ENCODE data around the gene TLCD5. TPM values are rescaled to one million over a fixed set of nuclear protein-coding genes. Genes with fewer than 3 reads are reported as not detected.
A peak's percentile ranks its signal among the peaks of the same experiment; 100 is the strongest.

TLCD5 gene
- total and polyA plus RNA-seq, 2 donors (not counting 1 experiment from before 2014, with no cell fraction given) = 13.2 to 17.0 TPM

DNA sequence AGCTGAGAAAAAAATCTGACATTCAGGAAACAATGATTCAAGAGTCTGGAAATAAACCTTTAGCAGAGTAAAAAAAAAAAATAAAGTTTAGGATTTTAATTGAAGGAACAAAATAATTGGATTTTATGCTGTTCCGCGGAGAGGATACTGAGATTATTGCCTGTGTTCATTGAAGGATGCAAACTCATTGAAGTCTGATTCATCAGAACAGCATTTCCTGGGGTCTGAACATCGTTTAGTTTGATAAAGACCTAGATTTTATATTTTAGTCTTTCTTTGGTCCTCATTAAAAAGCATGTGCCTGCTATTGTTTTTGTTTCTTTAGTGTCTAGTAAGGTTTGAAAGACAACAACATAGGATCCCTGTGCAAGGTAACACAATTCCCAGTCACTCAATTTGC is 4.5 kb downstream of the TLCD5 start:
- no peaks in the 10 kb centered on the region for H3K9me3 ChIP-seq (ENCODE audit: control insufficient read depth, insufficient read depth, low read depth, low read length)
- H3K36me3 ChIP-seq (ENCODE audit: control insufficient read depth, insufficient read depth, low read length) = peaks cover 7% of the 10 kb centered on the region
- no peak overlapping the region for H3K9ac ChIP-seq (ENCODE audit: insufficient read depth, low read length)
- no peak for TF ChIP-seq EZH2 (IDR thresholded peaks at IDR 0.05; ENCODE audit: low read length, missing control alignments)
- TF ChIP-seq, protein P1, sequence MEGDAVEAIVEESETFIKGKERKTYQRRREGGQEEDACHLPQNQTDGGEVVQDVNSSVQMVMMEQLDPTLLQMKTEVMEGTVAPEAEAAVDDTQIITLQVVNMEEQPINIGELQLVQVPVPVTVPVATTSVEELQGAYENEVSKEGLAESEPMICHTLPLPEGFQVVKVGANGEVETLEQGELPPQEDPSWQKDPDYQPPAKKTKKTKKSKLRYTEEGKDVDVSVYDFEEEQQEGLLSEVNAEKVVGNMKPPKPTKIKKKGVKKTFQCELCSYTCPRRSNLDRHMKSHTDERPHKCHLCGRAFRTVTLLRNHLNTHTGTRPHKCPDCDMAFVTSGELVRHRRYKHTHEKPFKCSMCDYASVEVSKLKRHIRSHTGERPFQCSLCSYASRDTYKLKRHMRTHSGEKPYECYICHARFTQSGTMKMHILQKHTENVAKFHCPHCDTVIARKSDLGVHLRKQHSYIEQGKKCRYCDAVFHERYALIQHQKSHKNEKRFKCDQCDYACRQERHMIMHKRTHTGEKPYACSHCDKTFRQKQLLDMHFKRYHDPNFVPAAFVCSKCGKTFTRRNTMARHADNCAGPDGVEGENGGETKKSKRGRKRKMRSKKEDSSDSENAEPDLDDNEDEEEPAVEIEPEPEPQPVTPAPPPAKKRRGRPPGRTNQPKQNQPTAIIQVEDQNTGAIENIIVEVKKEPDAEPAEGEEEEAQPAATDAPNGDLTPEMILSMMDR (conservative IDR thresholded peaks at IDR 0.05 in 1 of 2, IDR thresholded peaks at IDR 0.05 in 1 of 2; ENCODE audit: low read depth in 1 of 2, low read length in 2 of 2) = no peak
- H2AFZ ChIP-seq (ENCODE audit: low read length) = no peak overlapping the region
- no peak overlapping the region for H3K27ac ChIP-seq (ENCODE audit: insufficient read depth, low read length)
- H3K4me3 ChIP-seq (replicated peaks in 1 of 4; ENCODE audit: control extremely low read depth in 1 of 4, insufficient read depth in 1 of 4, low read depth in 3 of 4, low read length in 4 of 4) = no peak overlapping the region
- peak in 1 of 2 donors; percentile 59 for DNase-seq (ENCODE audit: low read depth in 2 of 2)
- no peaks in the 10 kb centered on the region for H3K27me3 ChIP-seq (ENCODE audit: control insufficient read depth, insufficient read depth, low read length)
- H3K4me2 ChIP-seq (ENCODE audit: extremely low read depth, insufficient read depth, low read length) = no peak overlapping the region
- H3K4me1 ChIP-seq (ENCODE audit: control insufficient read depth, extremely low read depth, insufficient read depth, low read length) = peaks cover 34% of the 10 kb centered on the region
- peaks cover 19% of the 10 kb centered on the region for H3K79me2 ChIP-seq (ENCODE audit: control insufficient read depth, insufficient read depth, low read length)
- no peaks in the 10 kb centered on the region for H4K20me1 ChIP-seq (ENCODE audit: control insufficient read depth, extremely low read depth, insufficient read depth, low read length)

DNA sequence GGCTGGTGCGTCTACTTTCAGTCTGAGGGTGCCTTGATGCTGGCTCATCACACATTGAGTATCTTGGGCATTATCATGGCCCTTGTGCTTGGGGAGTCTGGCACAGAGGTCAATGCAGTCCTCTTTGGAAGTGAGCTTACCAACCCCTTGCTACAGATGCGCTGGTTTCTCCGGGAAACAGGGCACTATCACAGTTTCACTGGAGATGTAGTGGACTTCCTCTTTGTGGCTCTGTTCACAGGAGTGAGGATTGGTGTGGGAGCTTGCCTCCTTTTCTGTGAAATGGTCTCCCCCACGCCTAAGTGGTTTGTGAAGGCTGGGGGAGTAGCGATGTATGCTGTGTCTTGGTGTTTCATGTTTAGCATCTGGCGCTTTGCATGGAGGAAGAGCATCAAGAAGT is 4.9 kb downstream of the TLCD5 start:
- TF ChIP-seq, protein P1 (conservative IDR thresholded peaks at IDR 0.05 in 1 of 2, IDR thresholded peaks at IDR 0.05 in 1 of 2; ENCODE audit: low read depth in 1 of 2, low read length in 2 of 2) = no peak
- no peak for TF ChIP-seq EZH2 (IDR thresholded peaks at IDR 0.05; ENCODE audit: low read length, missing control alignments)
- no peaks in the 10 kb centered on the region for H3K9me3 ChIP-seq (ENCODE audit: control insufficient read depth, insufficient read depth, low read depth, low read length)
- H2AFZ ChIP-seq (ENCODE audit: low read length) = no peak overlapping the region

DNA sequence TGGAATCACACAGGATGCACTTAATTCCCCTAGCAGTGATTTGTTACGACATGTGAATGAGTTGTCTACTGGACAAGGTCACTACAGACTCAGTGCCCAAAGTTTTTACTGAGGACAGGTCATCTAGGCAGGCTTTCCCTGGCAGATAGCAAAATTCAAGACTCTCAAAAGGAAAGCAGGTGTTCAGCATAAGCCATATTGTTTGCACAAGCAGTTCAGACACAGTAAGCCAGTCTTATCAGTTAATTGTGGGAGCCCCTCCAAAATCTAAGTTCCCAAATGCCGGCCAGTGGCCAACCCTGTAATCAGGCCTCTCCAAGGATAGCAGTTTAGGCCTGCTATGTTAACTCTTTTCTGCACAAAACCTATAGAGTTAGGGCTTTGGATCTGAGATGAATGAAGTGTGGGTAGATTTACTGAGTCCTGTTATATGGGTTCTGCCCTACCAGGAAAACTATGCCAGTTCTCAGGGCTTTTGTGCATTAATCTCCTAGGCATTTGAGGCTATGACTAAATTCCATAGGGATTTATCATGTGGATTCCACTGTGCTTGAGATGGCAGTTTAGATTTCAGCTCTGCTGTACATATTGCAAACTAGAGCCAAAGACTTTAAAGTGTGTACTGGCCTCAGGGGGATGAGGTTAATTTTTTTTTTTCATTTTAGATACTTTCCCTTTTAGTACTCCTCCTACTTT is 6.3 kb downstream of the TLCD5 start:
- Histone ChIP-seq H3K9me3 (ENCODE audit: control insufficient read depth, insufficient read depth, low read depth, low read length) (no peaks in the 10 kb centered on the region), H3K4me3 (replicated peaks in 1 of 4; ENCODE audit: control extremely low read depth in 1 of 4, insufficient read depth in 1 of 4, low read depth in 3 of 4, low read length in 4 of 4) (peak overlapping the region in 1 of 4 experiments; percentile 3), H3K9ac (ENCODE audit: insufficient read depth, low read length) (no peak overlapping the region), H3K79me2 (ENCODE audit: control insufficient read depth, insufficient read depth, low read length) (peaks cover 17% of the 10 kb centered on the region), H3K36me3 (ENCODE audit: control insufficient read depth, insufficient read depth, low read length) (peaks cover 7% of the 10 kb centered on the region), H2AFZ (ENCODE audit: low read length) (no peak overlapping the region), H3K27ac (ENCODE audit: insufficient read depth, low read length) (peak overlapping the region; percentile 62), H3K27me3 (ENCODE audit: control insufficient read depth, insufficient read depth, low read length) (no peaks in the 10 kb centered on the region), H3K4me2 (ENCODE audit: extremely low read depth, insufficient read depth, low read length) (peak overlapping the region; percentile 66), H4K20me1 (ENCODE audit: control insufficient read depth, extremely low read depth, insufficient read depth, low read length) (no peaks in the 10 kb centered on the region), H3K4me1 (ENCODE audit: control insufficient read depth, extremely low read depth, insufficient read depth, low read length) (peaks cover 29% of the 10 kb centered on the region)
- no peak for TF ChIP-seq EZH2 (IDR thresholded peaks at IDR 0.05; ENCODE audit: low read length, missing control alignments)
- TF ChIP-seq, protein P1 (conservative IDR thresholded peaks at IDR 0.05 in 1 of 2, IDR thresholded peaks at IDR 0.05 in 1 of 2; ENCODE audit: low read depth in 1 of 2, low read length in 2 of 2) = no peak
- DNase-seq (ENCODE audit: low read depth in 2 of 2) = peak; percentile 94 to 95

More for the DNA sequence above, 4.9 kb downstream of the TLCD5 start:
- DNase-seq (ENCODE audit: low read depth in 2 of 2) = no peak
- no peaks in the 10 kb centered on the region for H4K20me1 ChIP-seq (ENCODE audit: control insufficient read depth, extremely low read depth, insufficient read depth, low read length)
- H3K36me3 ChIP-seq (ENCODE audit: control insufficient read depth, insufficient read depth, low read length) = peaks cover 7% of the 10 kb centered on the region
- no peak overlapping the region for H3K4me2 ChIP-seq (ENCODE audit: extremely low read depth, insufficient read depth, low read length)
- H3K4me1 ChIP-seq (ENCODE audit: control insufficient read depth, extremely low read depth, insufficient read depth, low read length) = peaks cover 31% of the 10 kb centered on the region
- no peak overlapping the region for H3K9ac ChIP-seq (ENCODE audit: insufficient read depth, low read length)
- H3K79me2 ChIP-seq (ENCODE audit: control insufficient read depth, insufficient read depth, low read length) = peaks cover 19% of the 10 kb centered on the region
- no peak overlapping the region for H3K4me3 ChIP-seq (replicated peaks in 1 of 4; ENCODE audit: control extremely low read depth in 1 of 4, insufficient read depth in 1 of 4, low read depth in 3 of 4, low read length in 4 of 4)
- H3K27ac ChIP-seq (ENCODE audit: insufficient read depth, low read length) = no peak overlapping the region
- no peaks in the 10 kb centered on the region for H3K27me3 ChIP-seq (ENCODE audit: control insufficient read depth, insufficient read depth, low read length)
